SIG-M5 treated with dmso at 0.1 percent for 504 hours (cell line): ENCODE measurements around the gene ASPG.

ENCODE experiments used
- DNase-seq: peaks from one replicate; lab custom pipeline; 2025; ENCODE audit not compliant: unreplicated experiment; lab: John Stamatoyannopoulos, UW

Gene ASPG

DNA sequence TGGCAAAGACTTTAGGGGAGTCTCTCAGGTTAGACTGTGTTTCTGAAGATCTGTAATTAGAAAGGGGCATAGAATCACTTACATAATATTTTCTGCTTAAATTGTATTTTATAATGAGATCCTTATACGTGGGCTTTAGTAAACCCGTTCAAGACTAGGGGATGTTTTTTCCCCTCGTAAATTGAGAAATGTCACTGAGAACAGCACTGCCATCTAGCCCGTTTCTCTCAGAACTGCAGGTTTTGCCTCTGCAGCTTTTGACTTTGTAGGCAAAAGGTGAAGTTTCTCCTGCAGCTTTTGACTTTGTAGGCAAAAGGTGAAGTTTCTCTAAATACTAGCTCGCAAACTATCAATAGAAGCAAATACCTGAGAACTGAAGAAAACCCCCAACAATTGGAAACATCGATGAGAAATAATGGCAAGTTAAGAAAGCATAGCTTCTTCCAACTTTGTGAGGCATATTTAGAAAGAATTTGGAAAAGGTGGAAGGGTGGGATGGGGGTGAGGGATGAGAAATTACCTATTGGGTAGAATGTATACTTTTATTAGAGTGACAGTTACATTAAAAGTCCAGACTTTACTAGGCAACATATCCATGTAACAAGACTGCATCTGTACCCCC lies 9.9 kb upstream of the ASPG start:
- peak; percentile 12 for DNase-seq

DNA sequence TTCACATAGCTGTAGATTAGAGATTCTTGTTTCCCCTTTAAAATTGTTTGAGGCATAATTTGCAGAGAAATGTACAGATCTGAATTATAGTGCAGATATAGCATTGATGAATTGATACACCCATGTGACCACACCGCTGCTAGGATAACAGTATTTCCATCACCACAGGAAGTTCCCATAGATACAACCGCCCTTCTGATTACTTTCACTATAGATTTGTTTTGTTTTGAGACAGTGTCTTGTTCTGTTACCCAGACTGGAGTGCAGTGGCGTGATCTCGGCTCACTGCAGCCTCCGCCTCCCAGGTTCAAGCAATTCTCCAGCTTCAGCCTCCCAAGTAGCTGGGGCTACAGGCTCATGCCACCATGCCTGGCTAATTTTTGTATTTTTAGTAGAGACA lies 8.8 kb upstream of the ASPG start:
- no peak for DNase-seq

DNA sequence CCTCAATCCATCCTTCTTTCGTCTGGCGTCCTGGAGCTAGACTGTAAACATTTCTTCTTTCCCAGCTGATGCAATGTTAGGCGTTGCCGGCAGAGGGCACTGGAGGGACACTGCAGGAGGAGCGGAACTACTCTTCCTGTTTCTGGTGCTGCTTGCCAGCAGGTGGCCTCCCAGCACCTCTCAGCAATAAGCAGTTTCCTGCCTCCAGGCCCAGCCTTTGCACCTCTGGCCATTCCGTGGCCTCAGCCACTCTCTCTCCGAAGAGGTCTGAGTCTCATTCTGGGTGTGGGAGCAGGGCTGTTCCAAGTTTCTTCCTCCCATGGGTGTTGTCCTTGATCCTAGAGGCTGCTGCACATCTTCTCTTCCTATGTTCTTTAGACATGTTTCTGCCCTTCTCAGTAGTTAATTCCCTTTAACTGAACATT lies 7.5 kb upstream of the ASPG start:
- DNase-seq: peak; percentile 94

GRCh38 chr14:104080376-104081260 lies 4.9 kb upstream of the ASPG start:
- DNase-seq: no peak

DNA sequence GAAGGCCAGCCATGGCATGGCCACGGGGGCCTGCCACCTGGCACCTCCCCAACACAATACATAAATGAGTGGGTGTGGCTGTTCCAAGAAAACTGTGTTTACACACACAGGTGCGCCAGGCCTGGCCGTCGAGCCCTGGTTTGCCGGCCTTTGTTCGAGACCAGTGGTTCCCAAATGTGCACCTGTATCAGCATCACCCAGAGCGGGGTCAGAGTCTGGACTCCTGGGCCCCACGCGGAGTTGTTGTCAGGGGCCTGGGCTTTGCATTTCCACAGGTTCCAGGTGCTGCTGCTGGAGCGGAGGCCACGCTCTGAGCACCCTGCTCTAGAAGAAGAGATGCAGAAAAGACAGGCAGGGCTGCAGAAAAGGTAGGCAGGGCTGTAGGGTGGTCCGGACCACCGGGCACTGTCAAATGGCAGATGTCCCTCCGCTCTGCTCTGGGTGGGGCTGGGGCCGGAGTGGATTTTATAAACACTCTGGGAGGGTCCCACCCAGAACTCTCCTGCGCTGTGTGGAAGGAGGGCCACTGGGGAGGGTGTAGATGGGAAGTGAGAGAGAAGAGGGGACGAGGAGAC lies 4.2 kb upstream of the ASPG start:
- DNase-seq: no peak

GRCh38 chr14:104081951-104082464 lies 3.5 kb upstream of the ASPG start:
- DNase-seq: no peak

DNA sequence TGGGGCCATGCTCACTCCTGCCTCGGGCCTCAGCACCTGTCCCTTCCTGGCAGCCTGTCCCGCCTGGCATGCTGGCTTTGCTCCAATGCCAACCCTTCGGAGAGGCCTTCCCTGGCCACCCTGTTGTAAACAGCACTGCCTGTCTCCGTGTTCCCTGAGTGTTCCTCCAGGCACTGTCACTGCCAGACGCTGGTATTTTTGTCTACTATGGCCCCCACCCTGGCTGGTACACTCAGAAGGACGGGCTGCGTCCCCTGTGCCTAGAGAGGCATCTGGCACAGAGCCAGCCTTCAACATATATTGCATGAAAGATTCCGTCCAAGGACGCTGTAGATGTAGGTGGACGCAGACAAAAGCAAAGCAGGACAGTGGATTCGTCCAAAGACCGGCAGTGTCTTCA lies 2.7 kb upstream of the ASPG start:
- DNase-seq: no peak

DNA sequence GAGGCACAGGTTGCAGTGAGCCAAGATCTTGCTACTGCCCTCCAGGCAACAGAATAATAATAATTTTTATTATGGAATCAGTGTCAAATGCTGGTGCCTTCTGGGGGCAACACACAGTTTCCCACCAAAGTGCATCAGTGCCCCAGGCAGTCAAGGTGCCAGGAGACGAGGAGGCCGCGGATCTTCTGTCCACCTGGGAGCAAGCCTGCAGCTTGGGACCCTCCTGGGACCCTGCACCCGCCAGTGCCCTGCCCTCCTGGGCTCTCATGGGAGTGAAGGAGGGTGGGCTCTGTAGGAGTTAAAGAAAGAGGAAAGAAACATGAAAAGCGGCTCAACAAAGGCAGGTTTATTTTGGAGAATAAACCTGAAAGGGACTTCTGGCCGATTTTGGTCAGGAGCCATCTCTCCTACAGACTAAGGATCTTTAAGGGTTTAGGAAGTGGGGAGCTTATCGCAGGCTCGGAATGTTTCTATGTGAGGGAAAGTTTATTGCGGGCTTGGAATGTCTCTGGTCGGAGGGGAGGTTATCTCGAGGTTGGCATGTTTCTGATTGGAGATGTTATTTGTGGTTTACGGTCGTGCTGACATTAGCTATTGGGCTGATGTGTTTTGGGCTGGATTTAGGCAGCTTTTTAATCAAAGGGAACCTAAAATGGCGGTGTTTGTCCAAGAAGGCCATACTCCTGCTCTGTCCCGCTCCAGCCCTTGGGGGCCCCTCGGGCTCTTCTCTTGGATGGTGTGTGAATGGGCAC lies 1.1 kb upstream of the ASPG start:
- no peak for DNase-seq

GRCh38 chr14:104085889-104086201 lies 345 bp downstream of the ASPG start:
- no peak for DNase-seq

GRCh38 chr14:104086210-104086660 lies 735 bp downstream of the ASPG start:
- DNase-seq: no peak

DNA sequence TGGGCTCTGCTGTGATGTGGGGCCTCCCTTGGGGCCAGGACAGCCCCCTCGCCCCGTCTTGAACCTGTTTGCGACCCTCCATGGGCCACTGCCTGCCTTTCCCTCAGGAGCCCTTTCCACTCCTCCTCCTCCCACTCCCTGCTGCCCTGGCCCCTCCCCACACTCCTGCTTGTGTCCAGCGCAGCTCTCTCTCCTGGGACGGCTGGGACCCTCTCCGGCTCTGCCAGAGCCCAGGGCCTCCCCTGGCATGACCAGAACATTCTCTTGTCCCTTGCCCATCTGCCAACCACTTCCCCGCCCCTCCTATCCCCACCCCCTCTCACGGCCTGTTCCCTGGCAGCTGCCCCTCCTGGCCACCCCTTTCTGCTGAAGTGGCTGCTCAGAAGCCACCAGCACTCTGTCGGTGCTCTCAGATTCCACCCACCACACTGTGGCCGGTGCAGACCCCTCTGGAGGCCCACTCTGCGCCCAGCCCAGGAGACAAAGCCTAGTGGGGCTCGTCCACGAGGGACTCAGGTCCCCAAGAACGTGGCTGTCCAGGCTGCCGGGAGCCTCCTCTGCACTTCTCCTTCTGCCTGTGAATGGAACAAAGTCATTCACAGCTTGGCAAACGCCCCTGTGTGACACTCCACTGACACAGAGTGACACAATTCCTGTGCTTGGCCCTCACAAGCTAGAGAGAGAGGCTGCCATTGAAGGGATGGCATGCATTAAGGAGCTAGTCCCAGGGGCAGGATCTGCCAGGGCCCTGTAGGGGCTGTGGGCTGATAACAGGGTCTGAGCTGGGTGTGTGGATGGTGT lies 1.4 kb downstream of the ASPG start:
- DNase-seq: no peak

DNA sequence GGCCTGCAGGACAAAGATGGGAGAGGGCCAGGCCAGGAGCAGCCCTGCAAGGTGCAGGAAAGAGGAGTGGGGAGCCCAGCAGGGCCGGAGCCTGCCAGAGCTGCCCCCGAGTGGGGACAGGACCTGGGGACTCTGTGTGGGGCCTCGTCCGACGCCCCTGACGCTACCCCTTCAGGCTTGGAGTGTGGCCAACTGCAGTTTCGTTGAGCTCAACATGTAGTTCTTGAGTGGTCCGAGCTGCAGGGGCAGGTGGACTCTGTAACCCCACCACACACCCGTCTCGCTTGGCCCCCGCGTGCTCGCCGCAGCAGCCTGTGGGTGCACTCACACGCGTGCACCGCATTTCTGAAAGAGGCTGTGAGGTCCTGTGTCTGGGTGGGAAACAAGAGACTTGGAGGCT lies 2.0 kb downstream of the ASPG start:
- DNase-seq: no peak

DNA sequence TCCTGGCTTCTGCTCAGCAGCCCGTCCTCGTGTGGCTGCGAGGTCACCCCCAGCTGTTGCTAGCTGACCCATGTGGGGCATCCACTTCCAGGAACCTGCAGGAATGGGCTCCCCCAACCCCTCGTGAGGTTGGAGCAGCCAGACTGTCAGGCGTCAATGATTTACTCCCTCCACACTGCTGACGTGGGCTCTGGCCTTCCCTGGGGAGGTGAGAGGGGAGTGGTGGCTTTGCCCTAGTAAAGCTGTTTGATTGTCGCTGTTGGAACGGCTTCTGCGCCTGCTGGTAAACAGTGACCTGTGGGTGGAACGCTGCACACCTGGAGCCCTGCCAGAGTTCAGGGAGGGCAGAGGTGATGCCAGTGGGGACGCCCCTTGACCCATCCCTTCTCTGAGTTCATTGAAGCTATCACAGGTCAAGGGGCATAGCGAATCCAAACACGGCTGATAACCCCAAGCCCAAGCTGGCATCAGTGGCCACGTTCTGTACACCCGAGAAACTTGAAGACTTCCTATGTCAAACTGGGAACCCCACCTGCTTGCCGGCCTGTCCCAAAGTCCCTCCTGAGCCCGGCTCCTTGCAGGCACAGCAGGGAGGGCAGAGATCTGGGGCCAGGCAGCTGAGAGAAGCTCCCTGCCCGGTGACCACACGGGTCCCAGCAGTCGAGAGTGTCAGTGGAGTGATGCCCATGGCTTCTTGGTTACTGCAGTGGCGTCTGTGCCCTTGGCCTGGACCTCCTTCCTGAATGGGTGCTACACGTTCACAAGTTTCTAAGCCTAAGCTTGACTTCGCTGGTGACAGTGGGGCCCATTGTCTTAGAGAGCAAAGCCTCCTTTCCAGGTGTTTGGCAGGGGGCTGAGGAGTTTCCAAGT lies 2.7 kb downstream of the ASPG start:
- no peak for DNase-seq

GRCh38 chr14:104090071-104090748 lies 4.7 kb downstream of the ASPG start:
- DNase-seq: no peak

- no peak for DNase-seq
Measured at GRCh38 chr14:104091061-104091926, 5.8 kb downstream of the ASPG start.

DNA sequence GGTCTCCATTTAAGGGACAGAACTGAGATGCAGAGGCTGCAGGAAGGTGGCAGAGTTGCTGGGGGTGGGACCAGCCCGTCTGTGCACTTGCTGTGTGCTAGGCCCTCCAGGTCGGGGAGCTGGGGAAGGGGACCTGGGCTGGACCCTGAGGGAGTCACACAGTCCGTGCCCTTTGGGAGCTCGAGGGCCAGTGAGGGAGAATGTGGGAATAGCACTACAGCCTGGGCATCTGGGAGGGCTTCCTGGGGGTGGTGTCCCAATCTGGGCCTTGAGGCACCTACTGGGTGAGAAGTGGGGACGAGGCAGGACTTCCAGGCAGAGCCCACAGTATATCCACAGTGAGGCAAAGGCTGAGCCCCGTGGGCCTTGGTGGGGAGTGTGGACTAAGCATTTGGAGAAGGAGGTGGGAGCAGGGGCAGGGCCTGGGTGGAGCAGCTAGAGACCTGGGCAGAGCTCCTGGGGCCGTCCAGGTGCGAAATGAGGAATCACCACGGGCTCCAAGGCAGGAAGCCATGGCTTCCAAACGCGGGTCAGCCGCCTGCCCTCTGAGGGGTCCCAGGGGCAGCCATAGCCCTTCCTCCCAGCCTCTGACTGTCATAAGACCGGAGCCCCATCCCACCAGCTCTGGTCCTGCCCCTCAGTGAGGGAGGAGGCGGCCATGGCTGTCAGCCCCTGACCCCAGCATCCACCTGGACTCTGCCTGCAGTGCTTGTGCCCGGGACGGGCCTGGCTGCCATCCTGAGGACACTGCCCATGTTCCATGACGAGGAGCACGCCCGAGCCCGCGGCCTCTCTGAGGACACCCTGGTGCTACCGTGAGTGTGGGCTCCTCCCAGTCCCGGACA lies 6.6 kb downstream of the ASPG start:
- DNase-seq: no peak

DNA sequence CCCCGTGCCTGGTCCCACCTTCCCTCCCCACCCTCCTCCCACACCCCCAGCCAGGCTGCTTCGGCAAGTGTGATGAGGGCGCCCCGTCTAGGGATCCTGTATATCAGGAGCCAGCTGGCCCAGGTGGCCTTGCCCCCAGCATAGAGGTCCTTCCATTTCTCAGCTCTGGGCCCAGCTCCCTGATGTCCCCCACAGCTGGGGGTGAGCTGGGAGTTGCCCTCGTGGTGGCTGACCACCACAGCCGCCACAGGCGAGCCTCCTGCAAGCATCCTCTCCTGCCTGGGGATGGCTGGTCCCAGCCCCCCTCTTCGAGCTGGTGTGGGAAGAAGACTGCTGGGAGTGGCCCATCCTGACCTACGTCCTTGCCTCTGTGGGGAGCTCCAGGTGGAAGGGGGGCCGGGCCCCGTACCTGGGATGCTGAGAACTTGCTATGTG lies 7.4 kb downstream of the ASPG start:
- DNase-seq: no peak
